ENCODE results near the gene IFTAP.

GRCh38 chr11:36684840-36685801 is 90.8 kb downstream of the IFTAP start:
- TF ChIP-seq, protein P1, sequence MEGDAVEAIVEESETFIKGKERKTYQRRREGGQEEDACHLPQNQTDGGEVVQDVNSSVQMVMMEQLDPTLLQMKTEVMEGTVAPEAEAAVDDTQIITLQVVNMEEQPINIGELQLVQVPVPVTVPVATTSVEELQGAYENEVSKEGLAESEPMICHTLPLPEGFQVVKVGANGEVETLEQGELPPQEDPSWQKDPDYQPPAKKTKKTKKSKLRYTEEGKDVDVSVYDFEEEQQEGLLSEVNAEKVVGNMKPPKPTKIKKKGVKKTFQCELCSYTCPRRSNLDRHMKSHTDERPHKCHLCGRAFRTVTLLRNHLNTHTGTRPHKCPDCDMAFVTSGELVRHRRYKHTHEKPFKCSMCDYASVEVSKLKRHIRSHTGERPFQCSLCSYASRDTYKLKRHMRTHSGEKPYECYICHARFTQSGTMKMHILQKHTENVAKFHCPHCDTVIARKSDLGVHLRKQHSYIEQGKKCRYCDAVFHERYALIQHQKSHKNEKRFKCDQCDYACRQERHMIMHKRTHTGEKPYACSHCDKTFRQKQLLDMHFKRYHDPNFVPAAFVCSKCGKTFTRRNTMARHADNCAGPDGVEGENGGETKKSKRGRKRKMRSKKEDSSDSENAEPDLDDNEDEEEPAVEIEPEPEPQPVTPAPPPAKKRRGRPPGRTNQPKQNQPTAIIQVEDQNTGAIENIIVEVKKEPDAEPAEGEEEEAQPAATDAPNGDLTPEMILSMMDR (IDR thresholded peaks at IDR 0.05; ENCODE audit: low read depth, low read length), result no peak
- TF ChIP-seq EZH2phosphoT487 (IDR thresholded peaks at IDR 0.05; ENCODE audit: low read depth), result no peak

Measured in OCI-LY3 (cell line).